ENCODE measurements around the gene CLCN7. TPM values are rescaled to one million over a fixed set of nuclear protein-coding genes. Genes with fewer than 3 reads are reported as not detected.

The CLCN7 gene
- total RNA-seq, 2 donors from 2014 or later: 51.9 to 108 TPM

DNA sequence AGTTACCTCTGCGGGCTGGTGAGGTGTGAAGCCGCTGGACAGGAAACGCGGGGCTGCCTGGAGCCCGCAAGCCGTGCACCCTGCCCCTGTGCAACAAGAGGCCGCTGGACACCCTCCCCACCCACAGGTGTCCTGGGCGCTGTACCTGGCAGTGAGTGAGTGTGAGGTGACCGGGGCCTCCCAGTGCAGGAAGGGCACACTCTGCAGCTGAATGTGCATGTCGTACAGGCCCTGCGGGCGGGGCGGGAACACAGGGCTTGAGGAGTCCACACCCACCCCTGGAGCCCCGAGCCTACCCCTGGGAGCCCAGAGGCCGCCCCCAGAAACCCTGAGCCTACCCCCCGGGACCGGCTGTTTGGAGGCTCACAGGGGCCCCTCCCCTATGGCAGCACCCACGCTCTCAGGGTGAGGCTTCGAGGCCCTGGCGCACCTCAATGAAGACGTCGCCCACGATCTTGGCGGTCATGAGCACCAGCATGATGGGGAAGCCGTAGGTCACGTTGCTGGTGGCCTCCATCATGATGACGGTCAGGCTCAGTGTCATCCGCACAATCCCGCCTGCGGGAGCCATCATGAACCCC, 26.2 kb downstream of the CLCN7 start:
- H3K27ac ChIP-seq: no peak overlapping the region
- H3K4me3 ChIP-seq: no peak overlapping the region
- H3K9me3 ChIP-seq: no peaks in the 10 kb centered on the region
- H3K27me3 ChIP-seq (replicated peaks; ENCODE audit: insufficient read depth): no peaks in the 10 kb centered on the region
- WGBS: 90% methylated on average over 30 of the region's 30 CpGs
- TF ChIP-seq POLR2A (IDR thresholded peaks at IDR 0.05) (no peak), POLR2AphosphoS5 (IDR thresholded peaks at IDR 0.05) (no peak)
- TF ChIP-seq, protein P1, sequence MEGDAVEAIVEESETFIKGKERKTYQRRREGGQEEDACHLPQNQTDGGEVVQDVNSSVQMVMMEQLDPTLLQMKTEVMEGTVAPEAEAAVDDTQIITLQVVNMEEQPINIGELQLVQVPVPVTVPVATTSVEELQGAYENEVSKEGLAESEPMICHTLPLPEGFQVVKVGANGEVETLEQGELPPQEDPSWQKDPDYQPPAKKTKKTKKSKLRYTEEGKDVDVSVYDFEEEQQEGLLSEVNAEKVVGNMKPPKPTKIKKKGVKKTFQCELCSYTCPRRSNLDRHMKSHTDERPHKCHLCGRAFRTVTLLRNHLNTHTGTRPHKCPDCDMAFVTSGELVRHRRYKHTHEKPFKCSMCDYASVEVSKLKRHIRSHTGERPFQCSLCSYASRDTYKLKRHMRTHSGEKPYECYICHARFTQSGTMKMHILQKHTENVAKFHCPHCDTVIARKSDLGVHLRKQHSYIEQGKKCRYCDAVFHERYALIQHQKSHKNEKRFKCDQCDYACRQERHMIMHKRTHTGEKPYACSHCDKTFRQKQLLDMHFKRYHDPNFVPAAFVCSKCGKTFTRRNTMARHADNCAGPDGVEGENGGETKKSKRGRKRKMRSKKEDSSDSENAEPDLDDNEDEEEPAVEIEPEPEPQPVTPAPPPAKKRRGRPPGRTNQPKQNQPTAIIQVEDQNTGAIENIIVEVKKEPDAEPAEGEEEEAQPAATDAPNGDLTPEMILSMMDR (IDR thresholded peaks at IDR 0.05): no peak
- H3K4me1 ChIP-seq (replicated peaks): no peaks in the 10 kb centered on the region
- peaks cover 3 to 7% of the 10 kb centered on the region in 2 donors for H3K36me3 ChIP-seq
- DNase-seq (ENCODE audit: low spot score): no peak
- intact Hi-C loops (cut with DNase I): no loop called here

DNA sequence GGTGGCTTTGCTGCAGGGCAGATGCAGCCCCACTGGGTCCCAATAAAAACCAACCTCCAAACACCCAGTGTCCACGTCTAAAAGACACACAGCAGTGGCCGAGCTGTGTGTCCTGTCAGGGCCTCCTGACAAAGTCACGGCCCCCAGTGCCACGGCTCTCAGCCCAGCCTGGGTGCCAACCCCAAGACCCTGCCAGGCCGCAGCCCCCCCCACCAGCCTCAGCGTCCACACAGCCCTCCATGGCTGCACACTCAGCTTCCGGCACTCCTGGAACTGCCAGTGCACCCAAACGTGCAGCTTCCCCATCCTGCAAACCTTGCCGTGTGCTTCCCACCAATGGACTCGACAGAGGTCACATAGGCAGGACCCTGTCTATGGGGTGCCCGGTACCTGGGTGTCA, 26.9 kb downstream of the CLCN7 start:
- WGBS: 90% methylated on average over 11 of the region's 11 CpGs
- no peak overlapping the region for H3K4me3 ChIP-seq
- H3K27me3 ChIP-seq (replicated peaks; ENCODE audit: insufficient read depth): no peaks in the 10 kb centered on the region
- no peak overlapping the region for H3K27ac ChIP-seq
- no peaks in the 10 kb centered on the region for H3K9me3 ChIP-seq
- H3K4me1 ChIP-seq (replicated peaks): no peaks in the 10 kb centered on the region
- intact Hi-C loops (cut with DNase I): no loop called here
- no peak for DNase-seq (ENCODE audit: low spot score)
- TF ChIP-seq POLR2A (IDR thresholded peaks at IDR 0.05): no peak
- TF ChIP-seq, protein P1 (IDR thresholded peaks at IDR 0.05): no peak
- TF ChIP-seq POLR2AphosphoS5 (IDR thresholded peaks at IDR 0.05): no peak
- H3K36me3 ChIP-seq: no peaks in the 10 kb centered on the region

DNA sequence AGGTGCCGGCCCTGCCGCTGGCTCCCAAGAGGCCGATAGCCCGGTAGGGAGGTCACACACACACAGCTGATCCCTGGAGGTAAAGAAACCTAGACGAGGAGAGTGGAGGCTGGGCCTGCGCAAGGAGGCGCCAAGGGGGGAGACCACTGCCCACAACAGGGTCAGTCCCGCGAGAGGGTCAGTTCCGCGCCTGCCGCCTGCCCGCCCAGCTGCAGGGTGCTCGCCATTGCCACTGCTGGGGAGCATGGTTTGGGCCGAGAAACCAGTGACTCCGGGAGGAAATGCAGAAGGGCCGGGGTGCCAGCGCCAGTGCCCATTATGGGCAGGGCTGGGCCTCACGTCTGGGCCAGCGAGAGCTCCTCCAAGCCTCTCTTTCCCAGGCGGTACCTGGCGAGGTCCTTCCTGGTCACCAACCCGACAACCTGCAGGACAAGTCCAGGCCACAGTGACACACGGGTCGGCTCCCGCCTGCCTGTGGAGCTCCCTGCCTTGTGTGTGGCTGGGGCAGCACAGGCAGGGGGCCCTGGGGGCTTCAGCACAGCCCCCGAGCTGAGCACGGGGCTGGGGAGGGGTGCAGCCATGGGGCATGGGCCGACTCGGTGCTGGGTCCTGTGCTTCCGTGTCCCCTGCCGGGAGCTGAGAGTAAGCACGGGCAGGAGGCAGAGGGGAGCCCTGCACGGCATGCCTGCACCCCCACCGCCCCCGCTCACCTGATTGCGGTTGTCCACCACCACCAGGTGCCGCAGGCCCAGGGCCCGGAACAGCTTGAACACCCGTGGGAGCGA, 28.3 kb downstream of the CLCN7 start:
- intact Hi-C loops (cut with DNase I): no loop called here
- Histone ChIP-seq H3K4me1 (replicated peaks) (no peaks in the 10 kb centered on the region), H3K27ac (no peak overlapping the region), H3K9me3 (no peaks in the 10 kb centered on the region), H3K36me3 (no peaks in the 10 kb centered on the region), H3K4me3 (no peak overlapping the region), H3K27me3 (replicated peaks; ENCODE audit: insufficient read depth) (no peaks in the 10 kb centered on the region)
- 89% methylated on average over 38 of the region's 41 CpGs for WGBS
- no peak for TF ChIP-seq POLR2AphosphoS5 (IDR thresholded peaks at IDR 0.05)
- no peak for TF ChIP-seq POLR2A (IDR thresholded peaks at IDR 0.05)
- no peak for DNase-seq (ENCODE audit: low spot score)

DNA sequence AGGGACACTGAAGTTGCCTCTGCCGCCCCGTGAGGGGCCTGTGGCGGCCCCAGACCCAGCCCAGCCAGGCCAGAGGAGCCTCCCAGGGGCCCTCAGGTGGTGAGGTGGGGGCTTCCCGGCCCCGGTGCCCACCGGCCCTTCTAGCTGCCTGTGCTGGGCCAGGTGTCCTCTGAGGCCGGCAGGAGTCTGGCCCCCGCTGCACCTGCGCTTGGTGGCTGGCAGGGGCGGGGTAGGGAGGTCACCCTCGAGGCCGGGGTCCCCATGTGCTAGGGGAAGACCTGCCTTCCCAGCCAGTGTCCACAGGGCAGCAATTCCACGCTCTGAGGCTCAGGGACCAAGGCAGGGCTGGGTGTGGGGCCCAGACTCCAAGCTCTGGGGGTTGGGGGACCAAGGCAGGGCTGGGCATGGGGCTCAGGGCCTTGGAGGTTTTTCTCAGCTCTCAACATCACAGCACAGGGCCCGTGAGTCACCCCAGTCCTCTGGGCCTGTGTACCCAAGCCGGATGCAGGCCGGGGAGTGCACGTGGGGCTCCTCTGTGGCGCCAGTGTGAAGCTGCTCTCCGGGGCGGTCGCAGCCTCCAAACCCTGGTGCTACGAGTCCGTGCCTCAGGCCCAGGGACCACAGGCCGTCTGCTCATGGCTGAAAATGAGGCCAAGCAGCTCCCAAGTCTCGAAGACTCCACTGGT, 29.2 kb downstream of the CLCN7 start:
- no peak overlapping the region for H3K4me3 ChIP-seq
- intact Hi-C loops (cut with DNase I): no loop called here
- H3K9me3 ChIP-seq: no peaks in the 10 kb centered on the region
- whole genome bisulfite sequencing: 86% methylated on average over 17 of the region's 25 CpGs
- H3K4me1 ChIP-seq (replicated peaks): no peaks in the 10 kb centered on the region
- no peak for DNase-seq (ENCODE audit: low spot score)
- no peak overlapping the region for H3K27ac ChIP-seq
- TF ChIP-seq POLR2AphosphoS5 (IDR thresholded peaks at IDR 0.05) (no peak), POLR2A (IDR thresholded peaks at IDR 0.05) (no peak)
- TF ChIP-seq, protein P1 (IDR thresholded peaks at IDR 0.05): no peak
- no peaks in the 10 kb centered on the region for H3K27me3 ChIP-seq (replicated peaks; ENCODE audit: insufficient read depth)
- H3K36me3 ChIP-seq: no peaks in the 10 kb centered on the region

DNA sequence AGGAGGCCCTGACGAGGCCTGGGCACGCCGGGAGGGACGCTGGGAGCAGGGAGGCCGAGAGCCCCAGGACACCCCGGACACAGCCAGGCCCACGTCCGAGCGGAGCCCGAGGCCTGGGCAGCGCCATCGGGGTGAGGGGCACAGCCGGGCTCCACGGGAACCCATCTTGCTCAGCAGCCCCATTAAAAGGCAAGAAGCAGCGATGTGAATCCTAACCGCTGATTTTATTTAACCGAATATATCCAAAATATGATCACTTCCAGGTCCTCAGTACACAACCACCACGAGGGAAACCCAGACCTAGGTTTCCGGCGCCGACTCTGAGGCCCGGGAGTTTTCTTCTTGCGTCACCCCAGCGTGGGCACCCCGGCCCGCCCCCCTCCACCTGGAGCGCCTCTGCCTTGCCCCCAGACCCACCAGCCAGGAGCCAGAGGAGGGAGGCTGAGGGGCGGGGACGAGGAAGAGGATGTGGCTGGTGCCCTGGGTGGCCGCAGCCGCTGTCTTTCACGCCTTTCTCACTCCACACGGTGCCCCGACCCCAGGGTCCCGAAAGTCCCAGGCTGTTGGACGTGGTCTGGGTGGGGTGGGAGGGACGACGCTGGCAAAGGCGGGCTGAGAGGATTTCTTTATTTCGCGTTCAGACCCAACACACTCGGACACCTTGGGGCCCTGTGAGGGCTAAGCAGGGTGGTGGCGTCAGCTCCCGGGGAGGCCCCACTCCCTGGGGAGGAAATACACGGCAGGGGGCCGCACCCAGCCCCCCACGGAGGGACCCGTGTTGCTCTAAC, 29.9 kb downstream of the CLCN7 start:
- intact Hi-C loops (cut with DNase I): no loop called here
- TF ChIP-seq POLR2AphosphoS5 (IDR thresholded peaks at IDR 0.05) (no peak), POLR2A (IDR thresholded peaks at IDR 0.05) (no peak)
- TF ChIP-seq, protein P1 (IDR thresholded peaks at IDR 0.05): no peak
- H3K36me3 ChIP-seq: no peaks in the 10 kb centered on the region
- H3K4me1 ChIP-seq (replicated peaks): no peaks in the 10 kb centered on the region
- no peaks in the 10 kb centered on the region for H3K9me3 ChIP-seq
- WGBS: 93% methylated on average over 41 of the region's 48 CpGs
- no peak overlapping the region for H3K4me3 ChIP-seq
- H3K27me3 ChIP-seq (replicated peaks; ENCODE audit: insufficient read depth): no peaks in the 10 kb centered on the region
- no peak for DNase-seq (ENCODE audit: low spot score)
- H3K27ac ChIP-seq: no peak overlapping the region

Data from prostate gland (tissue), 2 donors.